AG04450 (cell line): ENCODE measurements around the gene OR1F1. TPM values are rescaled to one million over a fixed set of nuclear protein-coding genes. Genes with fewer than 3 reads are reported as not detected.

Experiments used
- CTCF ChIA-PET: fragments of 300-600, 350-600 bp; formaldehyde crosslinking; extraction: SDS; loops from one replicate; lab custom pipeline; 2022; ENCODE audit warnings: antibody characterized with exemption, inconsistent platforms; lab: Charles Lee
- POLR2A ChIA-PET: fragments of 350-600 bp; formaldehyde crosslinking; extraction: SDS; loops from one replicate; lab custom pipeline; 2021; ENCODE audit warnings: antibody characterized with exemption, inconsistent platforms; lab: Yijun Ruan, JAX
- DNase-seq: peaks from one replicate; pipeline ENCODE4 v3.0.0-alpha.2; 2011; ENCODE audit warnings: low read depth, low spot score
- H3K27ac ChIP-seq: one replicate; pipeline ENCODE4 v1.5.1; 2012; ENCODE audit warnings: low read depth, low read length, control low read depth
- H3K27me3 ChIP-seq: one replicate; pipeline ENCODE4 v1.6.0; 2012; ENCODE audit warnings: low read length; ENCODE audit not compliant: control insufficient read depth, insufficient read depth
- H3K4me3 ChIP-seq: 2 replicates; pipeline ENCODE4 v1.5.1; 2011; ENCODE audit warnings: mild to moderate bottlenecking, low read depth, low read length, control low read depth
- H3K9me3 ChIP-seq: 2 replicates; pipeline ENCODE4 v1.5.1; 2012; ENCODE audit warnings: low read length; ENCODE audit not compliant: control insufficient read depth, insufficient read depth
- polyA plus RNA-seq: library from polyadenylated mRNA; depleted of rRNA; stranded (reverse); fragments of >200 nt; gene quantifications from 2 replicates; pipeline ENCODE4 v1.2.3, GENCODE V29; 2011
- TF ChIP-seq, protein P1 (sequence below): IDR thresholded peaks from 2 replicates; pipeline ENCODE4 v1.5.1; 2011; ENCODE audit warnings: low read depth, low read length, control low read depth, inconsistent platforms

Gene OR1F1
- polyA plus RNA-seq, 1 experiment, result 0.29 TPM

DNA sequence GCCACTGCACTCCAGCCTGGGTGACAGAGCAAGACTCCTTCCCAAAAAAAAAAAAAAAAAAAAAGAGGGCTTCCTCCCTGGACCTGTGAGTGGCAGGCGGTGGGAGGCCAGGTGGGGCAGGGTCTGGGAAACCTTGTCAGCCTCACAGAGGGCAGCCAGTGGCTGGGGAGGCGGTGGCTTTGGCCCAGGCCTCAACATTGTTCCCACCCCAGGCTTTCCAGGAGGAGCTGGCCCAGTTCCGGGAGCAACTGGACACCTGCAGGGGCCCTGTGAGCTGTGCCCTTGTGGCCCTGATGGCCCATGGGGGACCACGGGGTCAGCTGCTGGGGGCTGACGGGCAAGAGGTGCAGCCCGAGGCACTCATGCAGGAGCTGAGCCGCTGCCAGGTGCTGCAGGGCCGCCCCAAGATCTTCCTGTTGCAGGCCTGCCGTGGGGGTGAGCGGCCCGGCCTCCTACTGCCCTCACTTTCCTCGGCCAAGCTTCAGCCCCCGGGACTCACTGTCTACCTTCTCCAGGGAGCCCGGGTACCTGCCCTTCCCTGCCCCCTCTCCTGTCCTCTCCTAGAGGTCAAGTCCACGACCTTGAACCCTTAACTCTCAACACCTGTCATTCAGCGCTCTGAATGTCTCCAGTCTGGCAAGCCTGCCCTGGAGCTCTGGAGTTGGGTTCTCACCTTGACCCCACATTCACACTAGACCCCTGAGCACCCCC, 40.8 kb upstream of the OR1F1 start:
- H3K4me3 ChIP-seq, result no peak overlapping the region
- POLR2A ChIA-PET, result interaction anchor here (4.1 kb wide), 1 partner anchor 12 kb away, joined by 27 read pairs; the partner anchor contains the start of gene ZNF213
- H3K27me3 ChIP-seq, result no peaks in the 10 kb centered on the region
- no peak overlapping the region for H3K27ac ChIP-seq
- TF ChIP-seq, protein P1, sequence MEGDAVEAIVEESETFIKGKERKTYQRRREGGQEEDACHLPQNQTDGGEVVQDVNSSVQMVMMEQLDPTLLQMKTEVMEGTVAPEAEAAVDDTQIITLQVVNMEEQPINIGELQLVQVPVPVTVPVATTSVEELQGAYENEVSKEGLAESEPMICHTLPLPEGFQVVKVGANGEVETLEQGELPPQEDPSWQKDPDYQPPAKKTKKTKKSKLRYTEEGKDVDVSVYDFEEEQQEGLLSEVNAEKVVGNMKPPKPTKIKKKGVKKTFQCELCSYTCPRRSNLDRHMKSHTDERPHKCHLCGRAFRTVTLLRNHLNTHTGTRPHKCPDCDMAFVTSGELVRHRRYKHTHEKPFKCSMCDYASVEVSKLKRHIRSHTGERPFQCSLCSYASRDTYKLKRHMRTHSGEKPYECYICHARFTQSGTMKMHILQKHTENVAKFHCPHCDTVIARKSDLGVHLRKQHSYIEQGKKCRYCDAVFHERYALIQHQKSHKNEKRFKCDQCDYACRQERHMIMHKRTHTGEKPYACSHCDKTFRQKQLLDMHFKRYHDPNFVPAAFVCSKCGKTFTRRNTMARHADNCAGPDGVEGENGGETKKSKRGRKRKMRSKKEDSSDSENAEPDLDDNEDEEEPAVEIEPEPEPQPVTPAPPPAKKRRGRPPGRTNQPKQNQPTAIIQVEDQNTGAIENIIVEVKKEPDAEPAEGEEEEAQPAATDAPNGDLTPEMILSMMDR, result no peak
- CTCF ChIA-PET, result interaction anchor here (0.9 to 1.3 kb wide), 2 partner anchors 11 to 18 kb away, joined by 3 to 4 read pairs; no protein-coding TSS in a partner anchor
- DNase-seq, result no peak
- H3K9me3 ChIP-seq, result no peaks in the 10 kb centered on the region; the same call in 1 of the 2 replicates

DNA sequence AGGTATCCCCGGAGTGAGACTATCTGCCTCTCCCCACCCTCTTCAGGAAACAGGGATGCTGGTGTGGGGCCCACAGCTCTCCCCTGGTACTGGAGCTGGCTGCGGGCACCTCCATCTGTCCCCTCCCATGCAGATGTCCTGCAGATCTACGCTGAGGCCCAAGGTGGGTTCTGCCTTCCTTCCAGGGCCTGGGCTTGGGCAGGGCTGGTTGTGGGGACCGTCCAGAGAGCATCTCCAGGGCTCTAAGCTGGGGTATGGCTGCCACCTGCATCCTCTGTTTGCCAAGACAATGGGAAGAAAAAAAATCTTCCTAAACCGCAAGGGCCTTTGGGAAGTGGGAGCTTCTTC, 40.3 kb upstream of the OR1F1 start:
- ChIA-PET CTCF (interaction anchor here (0.9 to 1.3 kb wide), 2 partner anchors 11 to 18 kb away, joined by 3 to 4 read pairs; no protein-coding TSS in a partner anchor), POLR2A (interaction anchor here (4.1 kb wide), 1 partner anchor 13 kb away, joined by 27 read pairs; the partner anchor contains the start of gene ZNF213)
- H3K4me3 ChIP-seq, result no peak overlapping the region
- H3K27ac ChIP-seq, result no peak overlapping the region
- no peaks in the 10 kb centered on the region for H3K27me3 ChIP-seq
- no peaks in the 10 kb centered on the region; the same call in 1 of the 2 replicates for H3K9me3 ChIP-seq
- no peak for DNase-seq
- TF ChIP-seq, protein P1, result no peak

DNA sequence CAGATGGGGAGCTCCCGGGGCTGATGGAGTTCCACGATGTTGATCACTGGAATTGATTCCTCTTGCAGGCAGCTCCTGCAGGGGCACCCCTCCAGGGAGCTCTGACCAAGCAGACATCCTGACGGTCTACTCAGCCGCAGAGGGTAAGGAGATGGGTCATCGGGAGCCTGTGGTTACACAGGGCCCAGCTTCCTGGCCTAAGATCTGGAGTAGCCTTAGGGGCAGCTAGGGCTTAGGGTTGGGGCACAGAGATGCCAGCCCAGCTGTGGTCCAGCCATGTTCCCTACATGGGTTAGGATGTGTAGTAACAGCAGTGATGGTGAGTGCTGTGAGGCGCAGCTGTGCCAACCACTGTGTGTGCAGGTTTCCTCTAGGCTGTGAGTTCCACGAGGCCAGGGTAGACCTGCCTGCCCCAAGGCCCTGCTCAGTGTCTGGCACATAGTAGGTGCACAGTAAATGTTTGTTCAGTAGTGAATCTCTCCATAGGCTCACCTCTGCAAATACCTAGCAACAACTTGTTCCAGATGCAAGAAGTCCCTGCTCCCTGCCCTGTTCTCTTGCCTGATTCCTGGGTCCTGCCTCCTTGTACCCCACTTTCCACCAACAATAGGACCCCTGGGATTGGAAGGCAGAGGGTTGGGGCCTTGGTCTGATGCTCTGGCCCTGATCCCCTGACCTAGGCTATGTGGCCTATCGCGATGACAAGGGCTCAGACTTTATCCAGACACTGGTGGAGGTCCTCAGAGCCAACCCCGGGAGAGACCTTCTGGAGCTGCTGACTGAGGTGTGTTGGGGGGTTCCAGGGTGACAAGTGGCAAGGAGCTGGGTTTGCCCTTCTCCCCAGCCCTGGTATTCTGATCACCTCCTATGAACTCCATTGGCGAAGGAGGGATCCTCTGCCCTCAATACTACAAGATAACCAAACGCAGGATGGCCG, 39.5 kb upstream of the OR1F1 start:
- H3K9me3 ChIP-seq, result no peaks in the 10 kb centered on the region; the same call in 1 of the 2 replicates
- CTCF ChIA-PET, result interaction anchor here (0.9 to 1.6 kb wide), 5 partner anchors 12 to 19 kb away, joined by 3 to 5 read pairs (median 3); partner anchors contain the start of gene ZNF213

DNA sequence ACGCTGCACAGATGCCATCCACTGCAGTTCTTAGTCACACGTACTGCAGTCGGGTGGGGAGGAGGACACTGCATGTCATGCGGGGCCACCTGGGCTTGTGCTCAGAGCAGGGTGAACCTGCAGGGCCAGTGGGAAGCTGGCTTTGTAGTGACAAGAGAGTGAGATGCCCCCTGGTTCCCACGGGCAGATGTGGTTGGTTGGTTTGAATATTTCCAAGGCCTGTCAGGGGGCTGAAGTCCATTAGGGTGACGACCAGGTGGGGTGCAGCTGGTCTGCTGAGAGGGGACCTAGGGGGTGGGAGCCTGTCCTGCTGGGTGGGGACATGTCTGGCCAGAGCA, 38.8 kb upstream of the OR1F1 start:
- Histone ChIP-seq H3K4me3 (no peak overlapping the region), H3K9me3 (no peaks in the 10 kb centered on the region), H3K27ac (no peak overlapping the region), H3K27me3 (no peaks in the 10 kb centered on the region)
- ChIA-PET POLR2A (interaction anchor here (0.6 to 4.1 kb wide), 3 partner anchors 14 to 1728 kb away, joined by 6 to 27 read pairs (median 6); partner anchors contain the start of gene ZNF213), CTCF (interaction anchor here (0.7 to 1.6 kb wide), 4 partner anchors 10 to 17 kb away, joined by 3 to 5 read pairs (median 3); partner anchors contain the start of gene ZNF213)
- TF ChIP-seq, protein P1, result no peak
- no peak for DNase-seq

More for the DNA sequence above, 39.5 kb upstream of the OR1F1 start:
- H3K27me3 ChIP-seq, result no peaks in the 10 kb centered on the region
- no peak overlapping the region for H3K4me3 ChIP-seq
- TF ChIP-seq, protein P1, result no peak
- no peak overlapping the region for H3K27ac ChIP-seq
- POLR2A ChIA-PET, result interaction anchor here (2.2 to 4.1 kb wide), 2 partner anchors 13 to 41 kb away, joined by 6 to 27 read pairs; partner anchors contain the start of gene ZNF213
- no peak for DNase-seq
